HEK293 (cell line): Measurements from ENCODE around the gene SLC25A17.

Experiments
- CTCF ChIA-PET: fragments of 350-600 bp; formaldehyde crosslinking; extraction: SDS; loops from one replicate; lab custom pipeline; 2021; ENCODE audit warnings: antibody characterized with exemption; lab: Yijun Ruan, JAX
- POLR2A ChIA-PET: fragments of 300-600 bp; formaldehyde crosslinking; extraction: SDS; loops from one replicate; lab custom pipeline; 2020; ENCODE audit warnings: antibody characterized with exemption, inconsistent platforms; lab: Yijun Ruan, JAX
- H3K27ac ChIP-seq: fragments of 200-500 bp; sonication (Bioruptor generic); 2 replicates; pipeline ENCODE4 v1.5.1; 2014; ENCODE audit warnings: low read depth, low read length, control low read depth, inconsistent platforms; ENCODE audit errors: extremely low read depth
- H3K36me3 ChIP-seq, 2 experiments: fragments of 200-500 bp in 1 of 2; sonication (Bioruptor generic) in 1 of 2; 1 replicate in 1 of 2; 2 replicates in 1 of 2; pipeline ENCODE4 v1.5.1; 2014 to 2017; ENCODE audit warnings: inconsistent platforms in 2 of 2, low read length in 2 of 2; ENCODE audit not compliant: control insufficient read depth in 2 of 2, insufficient read depth in 1 of 2
- H3K4me1 ChIP-seq: fragments of 200-500 bp; sonication (Bioruptor generic); 2 replicates; pipeline ENCODE4 v1.5.1; 2014; ENCODE audit warnings: mild to moderate bottlenecking, low read length, inconsistent platforms; ENCODE audit not compliant: control insufficient read depth, insufficient read depth
- H3K4me3 ChIP-seq: 2 replicates; pipeline ENCODE4 v1.5.1; 2011; ENCODE audit warnings: low read depth, mild to moderate bottlenecking, control low read depth, low read length, moderate library complexity
- H3K9me3 ChIP-seq: fragments of 200-500 bp; sonication (Bioruptor generic); 2 replicates; pipeline ENCODE4 v1.5.1; 2014; ENCODE audit warnings: low read depth, low read length, inconsistent platforms; ENCODE audit not compliant: control insufficient read depth, insufficient read depth
- ATF2 ChIP-seq: fragments of 450-650 bp; formaldehyde crosslinking; IDR thresholded peaks from 2 replicates; pipeline ENCODE4 v1.5.1; 2016; ENCODE audit warnings: missing biosample characterization, missing genetic modification characterization, low read depth
- BCL11A ChIP-seq: fragments of 450-650 bp; formaldehyde crosslinking; IDR thresholded peaks from 2 replicates; pipeline ENCODE4 v1.5.1; 2016; ENCODE audit warnings: low read depth, missing biosample characterization, missing genetic modification characterization
- GLI4 ChIP-seq: fragments of 450-650 bp; formaldehyde crosslinking; IDR thresholded peaks from 2 replicates; pipeline ENCODE4 v1.5.1; 2016; ENCODE audit warnings: missing biosample characterization, missing genetic modification characterization
- HOXD13 ChIP-seq: sonication (generic); formaldehyde crosslinking; IDR thresholded peaks from 2 replicates; pipeline ENCODE4 v1.8.0; 2022; ENCODE audit warnings: missing genetic modification reagents, borderline replicate concordance
- KLF16 ChIP-seq: fragments of 450-650 bp; formaldehyde crosslinking; IDR thresholded peaks from 2 replicates; pipeline ENCODE4 v1.5.1; 2017; ENCODE audit warnings: missing biosample characterization, missing genetic modification characterization
- PRDM1 ChIP-seq: fragments of 450-650 bp; formaldehyde crosslinking; IDR thresholded peaks from 2 replicates; pipeline ENCODE4; 2016; ENCODE audit warnings: missing biosample characterization, missing genetic modification characterization
- SCRT1 ChIP-seq: fragments of 450-650 bp; formaldehyde crosslinking; IDR thresholded peaks from 2 replicates; pipeline ENCODE4 v1.5.1; 2016; ENCODE audit warnings: missing biosample characterization, missing genetic modification characterization, borderline replicate concordance
- SETDB1 ChIP-seq: IDR thresholded peaks from one replicate; pipeline ENCODE4 v1.6.1; 2017; ENCODE audit warnings: mild to moderate bottlenecking, low read length, moderate library complexity, mixed read lengths; ENCODE audit not compliant: insufficient read length
- TCF7L2 ChIP-seq: IDR thresholded peaks from 2 replicates; pipeline ENCODE4 v1.6.1; 2011; ENCODE audit warnings: low read depth, mild to moderate bottlenecking, inconsistent platforms, low read length, moderate library complexity, borderline replicate concordance
- ZIC2 ChIP-seq: fragments of 450-650 bp; formaldehyde crosslinking; IDR thresholded peaks from 2 replicates; pipeline ENCODE4 v1.5.1; 2016; ENCODE audit warnings: missing biosample characterization, missing genetic modification characterization
- ZNF157 ChIP-seq: fragments of 450-650 bp; formaldehyde crosslinking; IDR thresholded peaks from 2 replicates; pipeline ENCODE4 v1.5.1; 2016; ENCODE audit warnings: missing biosample characterization, missing genetic modification characterization
- ZNF2 ChIP-seq: fragments of 450-650 bp; formaldehyde crosslinking; IDR thresholded peaks from 2 replicates; pipeline ENCODE4 v1.5.1; 2016; ENCODE audit warnings: missing biosample characterization, missing genetic modification characterization
- ZNF747 ChIP-seq: fragments of 450-650 bp; formaldehyde crosslinking; IDR thresholded peaks from 2 replicates; pipeline ENCODE4 v1.5.1; 2016; ENCODE audit warnings: missing biosample characterization, missing genetic modification characterization
- ZNF792 ChIP-seq: fragments of 450-650 bp; formaldehyde crosslinking; IDR thresholded peaks from 2 replicates; pipeline ENCODE4 v1.5.1; 2016; ENCODE audit warnings: missing biosample characterization, missing genetic modification characterization
- ZXDB ChIP-seq: fragments of 450-650 bp; formaldehyde crosslinking; IDR thresholded peaks from 2 replicates; pipeline ENCODE4 v1.5.1; 2016; ENCODE audit warnings: missing biosample characterization, missing genetic modification characterization
- TF ChIP-seq, protein P1 (sequence below): fragments of 450-650 bp; formaldehyde crosslinking; IDR thresholded peaks from 2 replicates; pipeline ENCODE4 v1.5.1; 2016; ENCODE audit warnings: missing biosample characterization, missing genetic modification characterization
- TF ChIP-seq, protein P2 (sequence below): fragments of 450-650 bp; formaldehyde crosslinking; IDR thresholded peaks from 2 replicates; pipeline ENCODE4 v1.5.1; 2016; ENCODE audit warnings: missing biosample characterization, missing genetic modification characterization
- TF ChIP-seq, protein P3 (sequence below): fragments of 450-650 bp; formaldehyde crosslinking; IDR thresholded peaks from 2 replicates; pipeline ENCODE4 v1.5.1; 2016; ENCODE audit warnings: missing biosample characterization, missing genetic modification characterization
- TF ChIP-seq, protein P4 (sequence below): fragments of 450-650 bp; formaldehyde crosslinking; IDR thresholded peaks from 2 replicates; pipeline ENCODE4 v1.5.1; 2017; ENCODE audit warnings: missing biosample characterization, missing genetic modification characterization
- TF ChIP-seq, protein P5 (sequence below): fragments of 450-650 bp; formaldehyde crosslinking; IDR thresholded peaks from 2 replicates; pipeline ENCODE4 v1.5.1; 2016; ENCODE audit warnings: missing biosample characterization, missing genetic modification characterization, borderline replicate concordance

The SLC25A17 gene

GRCh38 chr22:40856513-40857308, 37.6 kb upstream of the SLC25A17 start, which contains the start of the genes ST13 and XPNPEP3 (continued):
- TF ChIP-seq, protein P1, sequence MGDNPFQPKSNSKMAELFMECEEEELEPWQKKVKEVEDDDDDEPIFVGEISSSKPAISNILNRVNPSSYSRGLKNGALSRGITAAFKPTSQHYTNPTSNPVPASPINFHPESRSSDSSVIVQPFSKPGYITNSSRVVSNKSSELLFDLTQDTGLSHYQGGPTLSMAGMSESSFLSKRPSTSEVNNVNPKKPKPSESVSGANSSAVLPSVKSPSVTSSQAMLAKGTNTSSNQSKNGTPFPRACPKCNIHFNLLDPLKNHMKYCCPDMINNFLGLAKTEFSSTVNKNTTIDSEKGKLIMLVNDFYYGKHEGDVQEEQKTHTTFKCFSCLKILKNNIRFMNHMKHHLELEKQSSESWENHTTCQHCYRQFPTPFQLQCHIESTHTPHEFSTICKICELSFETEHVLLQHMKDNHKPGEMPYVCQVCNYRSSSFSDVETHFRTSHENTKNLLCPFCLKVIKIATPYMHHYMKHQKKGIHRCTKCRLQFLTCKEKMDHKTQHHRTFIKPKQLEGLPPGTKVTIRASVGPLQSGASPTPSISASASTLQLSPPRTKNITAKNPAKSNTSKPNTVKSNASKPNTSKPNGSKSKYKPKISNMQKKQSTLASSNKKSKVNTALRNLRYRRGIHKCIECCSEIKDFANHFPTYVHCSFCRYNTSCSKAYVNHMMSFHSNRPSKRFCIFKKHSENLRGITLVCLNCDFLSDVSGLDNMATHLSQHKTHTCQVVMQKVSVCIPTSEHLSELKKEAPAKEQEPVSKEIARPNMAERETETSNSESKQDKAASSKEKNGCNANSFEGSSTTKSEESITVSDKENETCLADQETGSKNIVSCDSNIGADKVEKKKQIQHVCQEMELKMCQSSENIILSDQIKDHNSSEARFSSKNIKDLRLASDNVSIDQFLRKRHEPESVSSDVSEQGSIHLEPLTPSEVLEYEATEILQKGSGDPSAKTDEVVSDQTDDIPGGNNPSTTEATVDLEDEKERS (tag by site-specific recombination), result no peak
- TF ChIP-seq HOXD13 (CRISPR knock-in tag), result no peak

DNA sequence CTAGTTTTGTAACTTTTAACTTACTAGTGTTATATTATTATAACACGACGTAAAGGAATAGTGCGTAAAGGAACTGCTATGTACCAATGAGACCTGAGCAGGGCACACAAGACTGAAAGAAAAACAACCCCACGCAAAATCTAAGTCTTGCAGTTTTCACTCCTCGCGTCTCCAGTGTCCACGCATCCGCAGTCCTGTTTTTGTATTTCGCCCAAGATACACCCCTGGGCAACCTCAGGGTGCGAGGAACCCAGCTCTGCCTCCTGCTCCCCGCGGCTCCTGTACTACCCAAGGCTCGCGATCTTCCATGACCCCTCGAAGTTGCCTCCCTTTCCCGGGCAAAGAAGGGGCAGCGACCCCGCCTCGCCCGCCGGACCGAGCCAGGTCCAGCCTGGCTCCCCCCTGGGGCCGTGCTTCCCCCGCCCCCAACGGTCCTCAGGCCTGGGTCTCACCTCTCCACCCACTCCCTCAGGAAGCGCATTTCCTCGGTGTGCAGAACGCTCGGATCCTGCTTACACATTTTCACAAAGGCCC, 36.9 kb upstream of the SLC25A17 start:
- ChIA-PET POLR2A (interaction anchor here (0.6 to 2.3 kb wide), 18 partner anchors 11 to 590 kb away, joined by 3 to 14 read pairs (median 4); partner anchors contain the start of genes MCHR1, MRTFA, RBX1 and SLC25A17), CTCF (interaction anchor here (0.5 to 1.7 kb wide), 7 partner anchors 11 to 198 kb away, joined by 3 to 6 read pairs (median 4); partner anchors contain the start of gene SLC25A17)
- Histone ChIP-seq H3K27ac (peak overlapping the region; percentile 98), H3K9me3 (no peaks in the 10 kb centered on the region), H3K4me3 (peak overlapping the region; percentile 53), H3K4me1 (peaks cover 22% of the 10 kb centered on the region), H3K36me3 (peaks cover 13 to 27% of the 10 kb centered on the region in 2 experiments; a peak in 2 of 3 replicates)
- TF ChIP-seq BCL11A, result no peak
- no peak for TF ChIP-seq SCRT1 (tag by site-specific recombination)
- no peak for TF ChIP-seq ZNF747
- TF ChIP-seq PRDM1, result no peak
- peak; percentile 67; the same call in 1 of the 2 replicates for TF ChIP-seq GLI4 (tag by site-specific recombination)
- no peak for TF ChIP-seq SETDB1
- no peak for TF ChIP-seq ATF2
- TF ChIP-seq, protein P2, sequence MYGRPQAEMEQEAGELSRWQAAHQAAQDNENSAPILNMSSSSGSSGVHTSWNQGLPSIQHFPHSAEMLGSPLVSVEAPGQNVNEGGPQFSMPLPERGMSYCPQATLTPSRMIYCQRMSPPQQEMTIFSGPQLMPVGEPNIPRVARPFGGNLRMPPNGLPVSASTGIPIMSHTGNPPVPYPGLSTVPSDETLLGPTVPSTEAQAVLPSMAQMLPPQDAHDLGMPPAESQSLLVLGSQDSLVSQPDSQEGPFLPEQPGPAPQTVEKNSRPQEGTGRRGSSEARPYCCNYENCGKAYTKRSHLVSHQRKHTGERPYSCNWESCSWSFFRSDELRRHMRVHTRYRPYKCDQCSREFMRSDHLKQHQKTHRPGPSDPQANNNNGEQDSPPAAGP (tag by site-specific recombination), result peak; percentile 11; the same call in 1 of the 2 replicates
- TF ChIP-seq ZNF157 (tag by site-specific recombination), result 0 out of 2 replicates have a peak, but pooled peaks have one; percentile 10
- no peak for TF ChIP-seq TCF7L2
- TF ChIP-seq KLF16 (tag by site-specific recombination), result peak; percentile 86
- TF ChIP-seq ZNF2, result 0 out of 2 replicates have a peak, but pooled peaks have one; percentile 0
- no peak for TF ChIP-seq ZXDB (tag by site-specific recombination)
- TF ChIP-seq, protein P3, sequence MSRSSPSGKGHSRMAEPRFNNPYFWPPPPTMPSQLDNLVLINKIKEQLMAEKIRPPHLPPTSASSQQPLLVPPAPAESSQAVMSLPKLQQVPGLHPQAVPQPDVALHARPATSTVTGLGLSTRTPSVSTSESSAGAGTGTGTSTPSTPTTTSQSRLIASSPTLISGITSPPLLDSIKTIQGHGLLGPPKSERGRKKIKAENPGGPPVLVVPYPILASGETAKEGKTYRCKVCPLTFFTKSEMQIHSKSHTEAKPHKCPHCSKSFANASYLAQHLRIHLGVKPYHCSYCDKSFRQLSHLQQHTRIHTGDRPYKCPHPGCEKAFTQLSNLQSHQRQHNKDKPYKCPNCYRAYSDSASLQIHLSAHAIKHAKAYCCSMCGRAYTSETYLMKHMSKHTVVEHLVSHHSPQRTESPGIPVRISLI (tag by site-specific recombination), result no peak
- TF ChIP-seq, protein P4, sequence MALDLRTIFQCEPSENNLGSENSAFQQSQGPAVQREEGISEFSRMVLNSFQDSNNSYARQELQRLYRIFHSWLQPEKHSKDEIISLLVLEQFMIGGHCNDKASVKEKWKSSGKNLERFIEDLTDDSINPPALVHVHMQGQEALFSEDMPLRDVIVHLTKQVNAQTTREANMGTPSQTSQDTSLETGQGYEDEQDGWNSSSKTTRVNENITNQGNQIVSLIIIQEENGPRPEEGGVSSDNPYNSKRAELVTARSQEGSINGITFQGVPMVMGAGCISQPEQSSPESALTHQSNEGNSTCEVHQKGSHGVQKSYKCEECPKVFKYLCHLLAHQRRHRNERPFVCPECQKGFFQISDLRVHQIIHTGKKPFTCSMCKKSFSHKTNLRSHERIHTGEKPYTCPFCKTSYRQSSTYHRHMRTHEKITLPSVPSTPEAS (tag by site-specific recombination), result no peak
- no peak for TF ChIP-seq ZNF792 (tag by site-specific recombination)
- TF ChIP-seq ZIC2 (tag by site-specific recombination), result peak; percentile 67
- TF ChIP-seq, protein P5, sequence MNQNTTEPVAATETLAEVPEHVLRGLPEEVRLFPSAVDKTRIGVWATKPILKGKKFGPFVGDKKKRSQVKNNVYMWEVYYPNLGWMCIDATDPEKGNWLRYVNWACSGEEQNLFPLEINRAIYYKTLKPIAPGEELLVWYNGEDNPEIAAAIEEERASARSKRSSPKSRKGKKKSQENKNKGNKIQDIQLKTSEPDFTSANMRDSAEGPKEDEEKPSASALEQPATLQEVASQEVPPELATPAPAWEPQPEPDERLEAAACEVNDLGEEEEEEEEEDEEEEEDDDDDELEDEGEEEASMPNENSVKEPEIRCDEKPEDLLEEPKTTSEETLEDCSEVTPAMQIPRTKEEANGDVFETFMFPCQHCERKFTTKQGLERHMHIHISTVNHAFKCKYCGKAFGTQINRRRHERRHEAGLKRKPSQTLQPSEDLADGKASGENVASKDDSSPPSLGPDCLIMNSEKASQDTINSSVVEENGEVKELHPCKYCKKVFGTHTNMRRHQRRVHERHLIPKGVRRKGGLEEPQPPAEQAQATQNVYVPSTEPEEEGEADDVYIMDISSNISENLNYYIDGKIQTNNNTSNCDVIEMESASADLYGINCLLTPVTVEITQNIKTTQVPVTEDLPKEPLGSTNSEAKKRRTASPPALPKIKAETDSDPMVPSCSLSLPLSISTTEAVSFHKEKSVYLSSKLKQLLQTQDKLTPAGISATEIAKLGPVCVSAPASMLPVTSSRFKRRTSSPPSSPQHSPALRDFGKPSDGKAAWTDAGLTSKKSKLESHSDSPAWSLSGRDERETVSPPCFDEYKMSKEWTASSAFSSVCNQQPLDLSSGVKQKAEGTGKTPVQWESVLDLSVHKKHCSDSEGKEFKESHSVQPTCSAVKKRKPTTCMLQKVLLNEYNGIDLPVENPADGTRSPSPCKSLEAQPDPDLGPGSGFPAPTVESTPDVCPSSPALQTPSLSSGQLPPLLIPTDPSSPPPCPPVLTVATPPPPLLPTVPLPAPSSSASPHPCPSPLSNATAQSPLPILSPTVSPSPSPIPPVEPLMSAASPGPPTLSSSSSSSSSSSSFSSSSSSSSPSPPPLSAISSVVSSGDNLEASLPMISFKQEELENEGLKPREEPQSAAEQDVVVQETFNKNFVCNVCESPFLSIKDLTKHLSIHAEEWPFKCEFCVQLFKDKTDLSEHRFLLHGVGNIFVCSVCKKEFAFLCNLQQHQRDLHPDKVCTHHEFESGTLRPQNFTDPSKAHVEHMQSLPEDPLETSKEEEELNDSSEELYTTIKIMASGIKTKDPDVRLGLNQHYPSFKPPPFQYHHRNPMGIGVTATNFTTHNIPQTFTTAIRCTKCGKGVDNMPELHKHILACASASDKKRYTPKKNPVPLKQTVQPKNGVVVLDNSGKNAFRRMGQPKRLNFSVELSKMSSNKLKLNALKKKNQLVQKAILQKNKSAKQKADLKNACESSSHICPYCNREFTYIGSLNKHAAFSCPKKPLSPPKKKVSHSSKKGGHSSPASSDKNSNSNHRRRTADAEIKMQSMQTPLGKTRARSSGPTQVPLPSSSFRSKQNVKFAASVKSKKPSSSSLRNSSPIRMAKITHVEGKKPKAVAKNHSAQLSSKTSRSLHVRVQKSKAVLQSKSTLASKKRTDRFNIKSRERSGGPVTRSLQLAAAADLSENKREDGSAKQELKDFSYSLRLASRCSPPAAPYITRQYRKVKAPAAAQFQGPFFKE (tag by site-specific recombination), result peak; percentile 44; the same call in 1 of the 2 replicates
